Spleen (tissue), 7 donors: Measurements from ENCODE around the gene XRCC1.

Experiments used
- POLR2A ChIP-seq, 3 donors: fragments of 450-650 bp; IDR thresholded peaks; one replicate each; pipeline ENCODE4 v1.5.1; 2017; ENCODE audit warnings: antibody characterized with exemption in 3 of 3, mild to moderate bottlenecking in 1 of 3
- POLR2AphosphoS5 ChIP-seq, 3 donors: sonication (generic); formaldehyde crosslinking; IDR thresholded peaks; one replicate each; pipeline ENCODE4 v1.5.1; 2017; ENCODE audit warnings: antibody characterized with exemption in 3 of 3
- TF ChIP-seq, protein P1 (sequence below), 11 experiments: fragments of 200-600 bp in 7 of 11; fragments of 450-650 bp in 4 of 11; sonication (generic) in 4 of 11; IDR thresholded peaks in 8 of 11; conservative IDR thresholded peaks in 3 of 11; 1 replicate in 7 of 11; 2 replicates in 4 of 11; pipeline versions ENCODE4 v1.4.0 to v1.8.0; 2016 to 2021; ENCODE audit warnings: antibody characterized with exemption in 11 of 11, inconsistent platforms in 4 of 11, mild to moderate bottlenecking in 1 of 11
- donor health status: DM: no; HTN: no; CAD: no; lungs with moderate emphysema.
- donor health status: DM: no; HTN: no; CAD: no.
- donor health status: DM: no; HTN: no; CAD: no.

DNA sequence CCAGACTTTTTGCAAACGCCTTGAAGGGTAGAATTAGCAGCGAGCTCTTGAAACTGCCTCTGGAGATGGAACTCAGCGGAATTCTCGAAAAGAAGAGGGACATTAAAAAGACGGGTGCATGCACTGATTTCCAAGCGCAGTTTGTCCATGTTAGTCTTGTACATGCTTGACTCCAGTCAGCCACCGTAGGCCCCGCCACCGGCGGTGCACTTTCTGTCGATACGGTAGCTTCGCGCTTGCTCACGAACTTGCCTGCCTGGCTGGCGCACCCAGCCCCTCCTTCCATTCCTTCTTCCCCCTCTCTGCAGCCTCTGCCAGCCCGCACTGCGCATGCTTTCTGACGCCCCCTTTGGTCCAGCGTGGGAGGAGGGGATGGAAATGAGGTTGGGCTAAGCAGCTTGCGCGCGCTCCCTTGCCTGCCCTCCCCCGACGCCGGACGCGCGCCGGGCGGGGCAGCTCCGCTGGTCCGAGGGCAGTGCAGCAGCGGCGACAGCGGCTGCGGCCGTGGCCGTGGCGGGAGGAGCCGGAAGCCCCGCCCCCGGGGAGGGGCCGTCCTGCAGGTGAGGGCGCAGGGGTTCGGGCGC is 42.3 kb downstream of the XRCC1 start, which contains the start of gene ZNF575:
- TF ChIP-seq, protein P1, sequence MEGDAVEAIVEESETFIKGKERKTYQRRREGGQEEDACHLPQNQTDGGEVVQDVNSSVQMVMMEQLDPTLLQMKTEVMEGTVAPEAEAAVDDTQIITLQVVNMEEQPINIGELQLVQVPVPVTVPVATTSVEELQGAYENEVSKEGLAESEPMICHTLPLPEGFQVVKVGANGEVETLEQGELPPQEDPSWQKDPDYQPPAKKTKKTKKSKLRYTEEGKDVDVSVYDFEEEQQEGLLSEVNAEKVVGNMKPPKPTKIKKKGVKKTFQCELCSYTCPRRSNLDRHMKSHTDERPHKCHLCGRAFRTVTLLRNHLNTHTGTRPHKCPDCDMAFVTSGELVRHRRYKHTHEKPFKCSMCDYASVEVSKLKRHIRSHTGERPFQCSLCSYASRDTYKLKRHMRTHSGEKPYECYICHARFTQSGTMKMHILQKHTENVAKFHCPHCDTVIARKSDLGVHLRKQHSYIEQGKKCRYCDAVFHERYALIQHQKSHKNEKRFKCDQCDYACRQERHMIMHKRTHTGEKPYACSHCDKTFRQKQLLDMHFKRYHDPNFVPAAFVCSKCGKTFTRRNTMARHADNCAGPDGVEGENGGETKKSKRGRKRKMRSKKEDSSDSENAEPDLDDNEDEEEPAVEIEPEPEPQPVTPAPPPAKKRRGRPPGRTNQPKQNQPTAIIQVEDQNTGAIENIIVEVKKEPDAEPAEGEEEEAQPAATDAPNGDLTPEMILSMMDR (IDR thresholded peaks at IDR 0.05 in 8 of 11, conservative IDR thresholded peaks at IDR 0.05 in 3 of 11) = peak in 3 of 11 experiments; percentile 9 to 29 (median 26)
- TF ChIP-seq POLR2A (IDR thresholded peaks at IDR 0.05) (no peak), POLR2AphosphoS5 (IDR thresholded peaks at IDR 0.05) (peak; percentile 79 to 86 (median 84))
